ENCODE results near the gene PMPCB. TPM values are rescaled to one million over a fixed set of nuclear protein-coding genes. Genes with fewer than 3 reads are reported as not detected.

Gene PMPCB
- total RNA-seq, 1 experiment from 2014 or later, result 73.9 TPM

DNA sequence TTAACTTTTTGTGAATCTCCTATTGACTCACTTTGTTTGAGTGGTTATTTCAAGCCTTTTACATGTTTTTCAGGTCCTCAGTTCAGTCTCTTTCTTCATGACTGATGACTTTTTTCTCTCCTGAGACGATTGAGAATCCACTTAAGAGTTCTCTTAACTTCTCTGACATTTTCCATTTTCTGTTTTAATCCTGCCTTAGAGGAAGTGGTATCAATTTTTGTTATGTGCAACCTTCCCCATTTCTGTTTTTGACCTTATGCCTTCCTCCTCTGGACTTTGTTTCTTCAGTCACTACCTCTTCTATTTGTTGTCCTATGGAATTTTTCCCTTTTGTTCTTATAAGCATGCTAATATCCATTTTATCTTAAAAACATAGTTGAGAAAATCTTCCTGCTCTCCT, 52.6 kb downstream of the PMPCB start:
- intact Hi-C loops (cut with micrococcal nuclease), result loop anchor here (10.0 kb wide), 1 partner anchor 55 kb away; the partner anchor contains the start of gene PMPCB
- ChIA-PET POLR2A (interaction anchor here (3.4 kb wide), 1 partner anchor 9 kb away, joined by 14 read pairs; no protein-coding TSS in a partner anchor), CTCF (interaction anchor here (0.6 to 0.7 kb wide), 2 partner anchors 44 to 61 kb away, joined by 3 read pairs; no protein-coding TSS in a partner anchor)
- Mint-ChIP-seq H3K27ac (ENCODE audit: low read depth, unreplicated experiment) (no peak overlapping the region), H3K4me3 (ENCODE audit: unreplicated experiment) (peak overlapping the region; percentile 35), H3K36me3 (ENCODE audit: insufficient read depth, unreplicated experiment) (peaks cover 23% of the 10 kb centered on the region), H3K9me3 (ENCODE audit: unreplicated experiment) (no peaks in the 10 kb centered on the region), H3K4me1 (ENCODE audit: insufficient read depth, unreplicated experiment) (peaks cover 31% of the 10 kb centered on the region), H3K27me3 (ENCODE audit: insufficient read depth, unreplicated experiment) (no peaks in the 10 kb centered on the region)
- TF ChIP-seq, protein P1, sequence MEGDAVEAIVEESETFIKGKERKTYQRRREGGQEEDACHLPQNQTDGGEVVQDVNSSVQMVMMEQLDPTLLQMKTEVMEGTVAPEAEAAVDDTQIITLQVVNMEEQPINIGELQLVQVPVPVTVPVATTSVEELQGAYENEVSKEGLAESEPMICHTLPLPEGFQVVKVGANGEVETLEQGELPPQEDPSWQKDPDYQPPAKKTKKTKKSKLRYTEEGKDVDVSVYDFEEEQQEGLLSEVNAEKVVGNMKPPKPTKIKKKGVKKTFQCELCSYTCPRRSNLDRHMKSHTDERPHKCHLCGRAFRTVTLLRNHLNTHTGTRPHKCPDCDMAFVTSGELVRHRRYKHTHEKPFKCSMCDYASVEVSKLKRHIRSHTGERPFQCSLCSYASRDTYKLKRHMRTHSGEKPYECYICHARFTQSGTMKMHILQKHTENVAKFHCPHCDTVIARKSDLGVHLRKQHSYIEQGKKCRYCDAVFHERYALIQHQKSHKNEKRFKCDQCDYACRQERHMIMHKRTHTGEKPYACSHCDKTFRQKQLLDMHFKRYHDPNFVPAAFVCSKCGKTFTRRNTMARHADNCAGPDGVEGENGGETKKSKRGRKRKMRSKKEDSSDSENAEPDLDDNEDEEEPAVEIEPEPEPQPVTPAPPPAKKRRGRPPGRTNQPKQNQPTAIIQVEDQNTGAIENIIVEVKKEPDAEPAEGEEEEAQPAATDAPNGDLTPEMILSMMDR (IDR thresholded peaks at IDR 0.05; ENCODE audit: unreplicated experiment), result no peak
- DNase-seq (ENCODE audit: unreplicated experiment), result no peak
- no TSS peak for BruUV-seq (replicated peaks)

Other genes with a start within 250 kb of the PMPCB start
- gene FBXL13, start 222.6 kb upstream of the PMPCB start, total RNA-seq (2022), result 0.35 and 0.74 TPM in 2 replicates
- 43.4 and 52.0 TPM in 2 replicates for gene ARMC10, start 222.3 kb upstream of the PMPCB start, total RNA-seq (2022)
- 5.8 and 6.1 TPM in 2 replicates for gene NAPEPLD, start 148.3 kb upstream of the PMPCB start, total RNA-seq (2022)
- gene DNAJC2, start 47.3 kb downstream of the PMPCB start, total RNA-seq (2022), result 37.1 and 58.2 TPM in 2 replicates
- 98.3 and 98.8 TPM in 2 replicates for gene PSMC2, start 50.2 kb downstream of the PMPCB start, total RNA-seq (2022)
- not detected in 2 replicates for gene SLC26A5, start 148.8 kb downstream of the PMPCB start, total RNA-seq (2022)